Fibroblast of lung (primary cell): ENCODE results near the gene COL4A5.

ENCODE experiments used
- CTCF ChIP-seq, 2 donors: IDR thresholded peaks in 1 of 2; conservative IDR thresholded peaks in 1 of 2; 1 replicate in 1 of 2; 2 replicates in 1 of 2; pipeline ENCODE4 v1.5.1; 2011 to 2012; ENCODE audit warnings: low read length in 2 of 2, control low read depth in 1 of 2, inconsistent platforms in 1 of 2, low read depth in 1 of 2, mild to moderate bottlenecking in 1 of 2
- EZH2 ChIP-seq: IDR thresholded peaks from 2 replicates; pipeline ENCODE4 v1.5.1; 2012; ENCODE audit warnings: low read length, control low read depth, mild to moderate bottlenecking; ENCODE audit errors: missing control alignments

DNA sequence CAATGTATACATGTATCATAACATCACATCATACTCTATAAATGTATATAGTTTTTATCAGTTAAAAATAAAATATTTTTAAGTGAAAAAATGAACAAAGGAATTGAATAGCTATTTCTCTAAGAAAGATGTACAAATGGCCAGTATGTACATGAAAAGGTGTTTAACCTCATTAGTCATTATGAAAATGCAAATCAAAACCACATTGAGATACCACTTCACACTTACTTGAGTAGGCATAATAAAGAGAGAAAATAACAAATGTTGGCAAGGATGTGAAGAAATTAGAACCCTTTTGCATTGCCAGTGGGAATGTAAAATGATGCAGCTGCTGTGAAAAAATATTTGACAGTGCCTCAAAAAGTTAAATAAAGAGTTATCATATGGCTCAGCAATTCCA, 201.2 kb downstream of the COL4A5 start:
- TF ChIP-seq EZH2 (no peak), CTCF (conservative IDR thresholded peaks at IDR 0.05 in 1 of 2, IDR thresholded peaks at IDR 0.05 in 1 of 2; ENCODE audit: low read depth in 1 of 2, low read length in 2 of 2) (no peak)
